Measurements from ENCODE around the gene C19orf81. TPM values are rescaled to one million over a fixed set of nuclear protein-coding genes. Genes with fewer than 3 reads are reported as not detected.

C19orf81 gene
- polyA plus RNA-seq, 1 donor (not counting 4 experiments of a cell fraction or from before 2014, with no cell fraction given): not detected

GRCh38 chr19:50658441-50659317 lies 9.4 kb downstream of the C19orf81 start:
- Histone ChIP-seq H3K36me3 (ENCODE audit: control insufficient read depth in 2 of 2, extremely low read depth in 1 of 2, insufficient read depth in 2 of 2, low read length in 2 of 2) (no peaks in the 10 kb centered on the region), H3K9me1 (ENCODE audit: control insufficient read depth, extremely low read depth, insufficient read depth, low read length) (no peaks in the 10 kb centered on the region), H3K9me3 (ENCODE audit: control insufficient read depth, low read depth, low read length) (no peaks in the 10 kb centered on the region), H3K4me1 (ENCODE audit: control insufficient read depth, extremely low read depth, insufficient read depth, low read length) (no peaks in the 10 kb centered on the region), H4K20me1 (ENCODE audit: control insufficient read depth, extremely low read depth, insufficient read depth, low read length) (no peaks in the 10 kb centered on the region), H3K27me3 (ENCODE audit: control insufficient read depth, extremely low read depth, insufficient read depth, low read length) (peaks cover 7% of the 10 kb centered on the region), H3K79me2 (ENCODE audit: control insufficient read depth, insufficient read depth, low read length) (no peaks in the 10 kb centered on the region), H2AFZ (ENCODE audit: control insufficient read depth, low read length) (no peak overlapping the region), H3K9ac (ENCODE audit: control insufficient read depth, extremely low read depth, insufficient read depth, low read length) (no peak overlapping the region), H3K27ac (ENCODE audit: control insufficient read depth, insufficient read depth, low read length) (no peak overlapping the region), H3K4me2 (ENCODE audit: control insufficient read depth, extremely low read depth, insufficient read depth, low read depth, low read length) (peak overlapping the region; percentile 12), H3K4me3 (ENCODE audit: control insufficient read depth in 2 of 3, extremely low read depth in 1 of 3, insufficient read depth in 2 of 3, low read depth in 1 of 3, low read length in 3 of 3) (peak overlapping the region in 1 of 3 experiments; percentile 37)
- dilution Hi-C loops (cut with MboI; ENCODE audit: extremely low pct_ligation_motif_present, low sequenced_read_pairs): no loop called here
- FAIRE-seq (no peak), DNase-seq (ENCODE audit: low read depth, low spot score) (no peak)
- TF ChIP-seq CTCF (optimal IDR thresholded peaks at IDR 0.05 in 1 of 3, IDR thresholded peaks at IDR 0.05 in 1 of 3, conservative IDR thresholded peaks at IDR 0.05 in 1 of 3; ENCODE audit: extremely low read depth in 1 of 3, insufficient read depth in 2 of 3, low read length in 3 of 3) (no peak), EZH2 (IDR thresholded peaks at IDR 0.05; ENCODE audit: low read length) (no peak)

GRCh38 chr19:50659318-50660087 lies 10.3 kb downstream of the C19orf81 start:
- Histone ChIP-seq H2AFZ (ENCODE audit: control insufficient read depth, low read length) (no peak overlapping the region), H4K20me1 (ENCODE audit: control insufficient read depth, extremely low read depth, insufficient read depth, low read length) (peaks cover 2% of the 10 kb centered on the region), H3K9ac (ENCODE audit: control insufficient read depth, extremely low read depth, insufficient read depth, low read length) (no peak overlapping the region), H3K4me2 (ENCODE audit: control insufficient read depth, extremely low read depth, insufficient read depth, low read depth, low read length) (no peak overlapping the region), H3K9me1 (ENCODE audit: control insufficient read depth, extremely low read depth, insufficient read depth, low read length) (no peaks in the 10 kb centered on the region), H3K27ac (ENCODE audit: control insufficient read depth, insufficient read depth, low read length) (no peak overlapping the region), H3K4me3 (ENCODE audit: control insufficient read depth in 2 of 3, extremely low read depth in 1 of 3, insufficient read depth in 2 of 3, low read depth in 1 of 3, low read length in 3 of 3) (no peak overlapping the region), H3K36me3 (ENCODE audit: control insufficient read depth in 2 of 2, extremely low read depth in 1 of 2, insufficient read depth in 2 of 2, low read length in 2 of 2) (no peaks in the 10 kb centered on the region), H3K79me2 (ENCODE audit: control insufficient read depth, insufficient read depth, low read length) (no peaks in the 10 kb centered on the region), H3K9me3 (ENCODE audit: control insufficient read depth, low read depth, low read length) (no peaks in the 10 kb centered on the region), H3K4me1 (ENCODE audit: control insufficient read depth, extremely low read depth, insufficient read depth, low read length) (no peaks in the 10 kb centered on the region), H3K27me3 (ENCODE audit: control insufficient read depth, extremely low read depth, insufficient read depth, low read length) (peaks cover 7% of the 10 kb centered on the region)
- TF ChIP-seq EZH2 (IDR thresholded peaks at IDR 0.05; ENCODE audit: low read length) (no peak), CTCF (optimal IDR thresholded peaks at IDR 0.05 in 1 of 3, IDR thresholded peaks at IDR 0.05 in 1 of 3, conservative IDR thresholded peaks at IDR 0.05 in 1 of 3; ENCODE audit: extremely low read depth in 1 of 3, insufficient read depth in 2 of 3, low read length in 3 of 3) (no peak)
- FAIRE-seq (no peak), DNase-seq (ENCODE audit: low read depth, low spot score) (no peak)
- dilution Hi-C loops (cut with MboI; ENCODE audit: extremely low pct_ligation_motif_present, low sequenced_read_pairs): no loop called here
